Activated naive CD4-positive, alpha-beta T cell treated with Interleukin-2 at 50 U/mL for 16 hours (primary cell): ENCODE data around the gene NOTCH3.

Experiments used
- DNase-seq: peaks from one replicate; pipeline ENCODE4 v3.0.0-alpha.2; 2020

NOTCH3 gene

GRCh38 chr19:15200553-15201364, at the start of gene NOTCH3:
Gene NOTCH3, minus strand, starts transcription at chr19:15200995. Its CDS starts 90 bp downstream, at chr19:15200905.
- DNase-seq, result no peak

GRCh38 chr19:15250640-15250993, 49.8 kb upstream of the NOTCH3 start:
- no peak for DNase-seq

GRCh38 chr19:15249972-15250639, 49.3 kb upstream of the NOTCH3 start:
- no peak for DNase-seq

- no peak for DNase-seq
These were observed 48.7 kb upstream of the NOTCH3 start for GRCh38 chr19:15249528-15249874.

GRCh38 chr19:15248648-15249527, 48.1 kb upstream of the NOTCH3 start:
- no peak for DNase-seq

- DNase-seq, result no peak
These were observed 47.3 kb upstream of the NOTCH3 start for GRCh38 chr19:15248106-15248505.

GRCh38 chr19:15247107-15248014, 46.6 kb upstream of the NOTCH3 start:
- DNase-seq, result no peak

- no peak for DNase-seq
These were observed 45.3 kb upstream of the NOTCH3 start for GRCh38 chr19:15246198-15246481.

- no peak for DNase-seq
These were observed 44.8 kb upstream of the NOTCH3 start for GRCh38 chr19:15245370-15246197.

GRCh38 chr19:15244808-15245207, 44.0 kb upstream of the NOTCH3 start:
- DNase-seq, result no peak

- no peak for DNase-seq
These were observed 43.5 kb upstream of the NOTCH3 start for GRCh38 chr19:15244106-15244803.

- DNase-seq, result no peak
These were observed 42.6 kb upstream of the NOTCH3 start for GRCh38 chr19:15243236-15243957.

GRCh38 chr19:15241259-15241910, 40.6 kb upstream of the NOTCH3 start:
- DNase-seq, result no peak

- DNase-seq, result no peak
These were observed 39.7 kb upstream of the NOTCH3 start for GRCh38 chr19:15240515-15240914.

GRCh38 chr19:15239337-15239949, 38.6 kb upstream of the NOTCH3 start:
- no peak for DNase-seq

- DNase-seq, result no peak
These were observed 37.9 kb upstream of the NOTCH3 start for GRCh38 chr19:15238639-15239155.

GRCh38 chr19:15237759-15238638, 37.2 kb upstream of the NOTCH3 start:
- DNase-seq, result no peak

GRCh38 chr19:15236886-15237285, 36.1 kb upstream of the NOTCH3 start:
- DNase-seq, result no peak
